ENCODE data around the gene IGF2BP2.

- TF ChIP-seq CTCF (IDR thresholded peaks at IDR 0.05), result no peak
- no peak for TF ChIP-seq POLR2A (IDR thresholded peaks at IDR 0.05)
Measured at GRCh38 chr3:185605566-185605965, 219.3 kb downstream of the IGF2BP2 start.
